Stimulated activated CD8-positive, alpha-beta memory T cell treated with anti-CD3 and anti-CD28 coated beads, Interleukin-12 subunit alpha, Interleukin-12 subunit beta, amount 100 ng/mL, for 24 hours (primary cell): ENCODE results near the gene MYBPC2.
"Not testable (repeated sequence)": the region's sequence is repeated elsewhere in the genome, so short reads cannot be mapped to it uniquely, and the experiment has no call there.

ENCODE experiments used
- DNase-seq: peaks from one replicate; pipeline ENCODE4 v3.0.0-alpha.2; 2020; ENCODE audit errors: extremely low read depth

Gene MYBPC2

DNA sequence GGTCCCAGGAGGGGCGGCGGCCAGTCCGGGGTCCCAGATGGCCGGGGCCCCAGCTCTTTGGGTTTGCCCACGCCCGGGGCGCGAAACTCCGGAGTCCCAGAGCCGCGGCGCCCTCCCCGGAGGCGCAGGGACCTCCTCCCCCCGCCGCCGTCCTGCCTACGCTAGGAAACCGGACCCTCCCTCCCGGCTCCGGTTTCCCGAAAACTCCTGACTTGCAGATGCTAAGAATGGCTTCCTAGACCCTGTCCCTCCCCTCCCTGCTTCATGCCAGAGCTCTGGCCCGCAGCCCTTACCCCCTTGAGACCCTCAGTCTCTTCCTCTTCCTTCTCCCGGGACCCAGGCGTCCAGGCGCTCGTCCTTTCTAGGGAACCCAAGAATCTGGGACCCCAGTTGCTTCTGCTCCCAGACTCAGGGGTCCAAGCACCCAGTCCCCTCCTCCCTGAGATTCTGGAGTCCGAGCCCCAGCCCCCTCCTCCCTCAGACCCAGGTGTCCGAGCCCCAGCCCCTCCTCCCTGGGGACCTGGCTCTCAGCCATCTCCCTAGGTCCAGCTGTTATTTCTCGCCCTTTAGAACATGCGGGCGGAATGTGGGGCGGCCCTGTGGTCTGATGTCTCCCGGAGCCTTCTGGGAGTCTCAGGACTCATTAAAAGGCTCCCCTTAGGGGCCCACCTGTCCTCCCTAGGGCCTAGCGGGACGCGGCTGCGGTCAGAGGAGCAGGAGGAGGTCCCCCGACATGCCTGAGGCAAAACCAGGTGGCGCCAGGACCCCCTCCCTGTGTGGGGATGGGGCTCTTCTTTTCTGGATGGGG lies at the start of gene MYBPC2:
TSS of gene MYBPC2 (plus strand) at position 672 of the 808 bp plus-strand sequence. CDS start at position 734, 62 bp downstream.
- DNase-seq = no peak

DNA sequence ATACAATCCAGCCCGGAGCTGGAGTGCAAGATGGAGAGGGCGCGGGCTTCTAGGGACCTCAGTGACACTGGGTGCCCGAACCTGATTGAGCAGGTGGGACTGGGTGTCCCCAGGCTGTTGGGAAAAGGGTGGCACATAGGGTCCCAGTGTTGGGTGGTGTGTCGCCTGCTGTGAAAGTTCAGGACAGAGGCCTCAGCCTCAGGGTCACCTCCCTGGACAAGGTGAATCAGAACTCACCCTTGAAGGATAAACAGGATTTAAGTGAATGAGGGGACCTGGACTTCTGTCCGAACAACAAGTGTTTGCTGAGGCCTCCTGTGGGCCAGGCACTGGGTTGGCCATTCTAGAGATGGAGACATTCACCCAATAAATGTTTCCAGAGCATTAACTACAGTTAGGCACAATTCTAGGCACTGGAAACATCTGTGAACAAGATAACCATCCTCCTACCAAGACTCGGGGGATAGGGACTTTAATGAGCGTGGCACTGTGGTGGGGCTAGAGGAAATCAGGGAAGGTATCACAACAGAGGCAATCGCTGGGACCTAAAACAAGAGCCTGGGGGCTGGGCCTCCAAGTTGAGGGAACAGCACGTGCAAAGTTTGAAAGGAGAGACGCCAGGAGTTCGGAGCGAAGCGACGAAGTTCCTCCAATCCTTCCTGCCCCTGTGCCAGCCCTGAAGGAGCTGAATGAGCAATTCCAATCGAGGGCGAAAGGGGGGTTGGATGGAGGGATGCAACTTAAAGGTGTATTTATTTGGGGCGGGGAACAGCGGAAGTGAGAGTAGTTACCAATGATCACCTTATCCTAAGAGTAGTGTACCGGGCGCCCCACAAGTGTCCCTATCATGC lies 49.5 kb upstream of the MYBPC2 start:
- no peak for DNase-seq

DNA sequence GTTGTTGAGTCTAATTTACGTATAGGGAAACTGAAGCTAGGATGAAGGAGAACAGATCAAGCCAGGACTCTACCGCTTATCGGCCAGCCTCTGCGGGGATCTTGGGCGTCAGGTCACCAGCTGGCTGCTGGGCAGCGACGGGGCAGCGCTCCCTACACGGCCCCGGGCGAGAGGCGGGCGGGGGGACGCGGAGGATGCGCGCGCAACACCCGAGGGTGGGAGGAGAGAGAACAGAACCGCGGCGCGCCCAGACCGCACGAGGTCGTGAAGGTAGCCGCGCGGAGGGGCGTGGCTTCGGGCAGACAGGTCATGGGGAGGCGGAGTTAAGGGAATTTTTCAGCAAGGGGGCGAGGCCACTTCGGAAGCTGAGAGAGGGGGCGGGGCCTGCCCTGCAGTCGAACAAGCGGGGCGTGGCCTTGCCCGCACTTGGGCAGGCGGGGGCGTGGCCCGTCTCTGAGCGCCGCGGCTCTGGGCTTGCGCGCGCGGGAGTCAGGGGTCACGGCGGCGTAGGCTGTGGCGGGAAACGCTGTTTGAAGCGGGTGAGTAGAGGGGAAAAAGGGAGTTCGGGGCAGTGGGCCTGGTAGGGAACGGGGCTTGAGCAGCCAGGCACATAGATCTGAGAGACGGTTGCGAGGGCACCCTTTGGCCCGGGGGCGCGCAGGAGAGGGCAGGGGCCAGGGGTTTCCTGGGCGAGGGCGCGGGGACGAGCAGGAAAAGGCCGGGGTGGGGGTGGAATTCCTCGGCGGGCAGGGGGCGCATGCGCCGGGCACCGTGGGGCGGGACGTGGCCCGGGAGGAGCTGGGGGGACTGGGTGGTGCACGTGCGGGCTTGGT lies 48.6 kb upstream of the MYBPC2 start, which contains the start of gene POLD1:
TSS of gene POLD1 (plus strand) at position 496 of the 833 bp plus-strand sequence. CDS start 14,505 bp downstream, outside the sequence.
- peak; percentile 99 for DNase-seq

DNA sequence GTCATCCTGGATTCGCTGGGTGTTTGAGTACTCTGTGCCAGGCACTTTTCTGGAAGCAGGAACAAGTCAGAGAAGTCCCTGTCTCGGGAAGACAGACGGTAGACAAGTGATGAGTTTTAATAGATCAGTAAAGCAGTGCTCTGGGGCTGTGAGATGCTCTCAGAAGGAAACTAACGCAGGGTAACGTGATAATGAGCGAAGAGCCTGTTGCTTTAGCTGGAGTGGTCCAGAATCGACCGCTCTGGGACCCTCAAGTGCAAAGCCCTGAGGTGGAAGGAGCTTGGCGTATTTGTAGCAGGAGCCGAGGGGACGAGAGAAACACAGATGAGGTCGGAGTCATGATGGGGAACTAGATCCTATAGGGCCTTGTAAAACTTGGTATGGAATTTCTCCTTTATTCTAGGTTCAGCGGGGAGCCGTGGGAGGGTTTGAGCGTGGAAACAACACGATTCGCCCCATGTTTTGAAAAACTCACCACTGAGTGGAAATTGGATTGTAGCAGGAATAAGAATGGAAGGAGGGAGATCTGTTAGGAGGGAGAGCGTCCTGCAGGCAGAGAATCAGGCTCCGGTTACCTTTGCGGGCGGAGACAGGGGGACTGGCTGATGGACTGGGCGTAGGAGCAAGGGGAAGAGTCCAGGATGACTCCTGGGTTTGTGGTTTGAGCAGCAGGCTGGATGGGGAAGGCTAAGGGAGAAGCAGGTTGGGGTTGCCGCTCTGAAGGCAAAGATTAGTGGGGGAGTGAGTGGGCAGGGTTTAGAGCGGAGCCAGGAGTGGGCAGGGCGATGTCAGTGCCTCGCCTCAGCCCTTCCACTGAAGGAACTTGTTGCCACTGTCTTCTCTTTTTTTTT lies 47.8 kb upstream of the MYBPC2 start:
- no peak for DNase-seq

DNA sequence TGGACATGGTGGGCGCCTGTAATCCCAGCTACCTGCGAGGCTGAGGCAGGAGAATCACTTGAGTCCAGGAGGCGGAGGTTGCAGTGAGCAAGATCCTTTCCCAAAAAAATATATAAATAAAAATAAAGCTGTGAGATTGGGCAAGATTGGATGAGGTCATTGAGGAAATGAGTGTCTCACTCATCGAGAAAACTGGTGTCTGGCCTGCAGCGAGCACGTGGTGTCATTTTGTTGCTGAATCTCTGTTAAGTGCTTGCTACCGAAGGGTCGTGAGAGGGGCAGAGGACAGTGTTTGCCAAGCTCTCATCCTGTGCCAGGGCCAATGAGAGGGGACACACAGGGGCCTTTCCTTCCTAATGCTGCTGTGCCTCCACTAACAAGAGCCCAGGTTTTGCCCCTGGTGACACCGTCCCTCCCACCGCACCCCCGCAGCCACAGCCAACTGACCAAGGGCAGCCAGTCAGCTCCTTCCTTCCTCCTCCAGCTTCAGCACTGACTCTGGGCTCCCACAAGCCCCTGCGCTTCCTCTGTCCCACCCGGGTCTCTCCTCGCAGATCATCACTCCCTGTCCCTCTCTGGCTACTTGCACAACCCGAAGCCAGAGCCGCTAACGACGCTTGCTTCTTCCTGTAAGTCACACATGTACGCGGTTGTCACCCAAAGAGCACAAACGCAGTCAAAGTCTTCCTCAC lies 45.4 kb upstream of the MYBPC2 start:
- no peak for DNase-seq

DNA sequence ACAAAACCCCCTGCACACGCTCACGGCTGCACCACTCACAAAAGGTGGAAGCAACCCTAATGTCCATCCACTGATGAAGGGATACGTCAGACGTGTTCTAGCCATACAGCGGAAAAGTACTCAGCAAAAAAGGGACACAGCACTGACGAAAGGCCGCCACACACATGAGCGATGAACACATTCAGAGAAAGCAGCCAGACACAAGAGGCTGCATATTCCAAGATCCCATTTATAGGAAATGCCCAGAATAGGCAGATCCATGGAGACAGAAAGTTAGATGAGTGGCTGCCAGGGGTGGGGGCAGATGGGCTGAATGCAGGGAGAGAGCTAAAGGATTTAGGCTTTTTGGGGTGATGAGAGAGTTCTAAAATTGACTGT lies 44.8 kb upstream of the MYBPC2 start:
- DNase-seq = no peak

DNA sequence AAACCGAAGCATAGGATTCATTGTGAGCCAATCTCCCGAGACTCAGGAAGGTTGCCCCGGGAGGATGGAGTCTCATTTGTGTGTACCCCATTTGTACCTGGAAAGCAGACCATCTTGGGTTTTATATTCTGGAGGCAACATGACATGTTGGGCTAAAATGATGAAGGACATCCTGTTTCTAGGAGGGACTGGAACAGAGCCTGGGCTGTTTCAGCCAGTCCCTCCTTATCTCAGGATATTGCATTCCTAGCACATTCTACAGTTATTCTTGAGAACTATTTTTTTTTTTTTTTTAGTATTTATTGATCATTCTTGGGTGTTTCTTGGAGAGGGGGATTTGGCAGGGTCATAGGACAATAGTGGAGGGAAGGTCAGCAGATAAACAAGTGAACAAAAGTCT lies 42.4 kb upstream of the MYBPC2 start:
- not testable (repeated sequence) for DNase-seq

DNA sequence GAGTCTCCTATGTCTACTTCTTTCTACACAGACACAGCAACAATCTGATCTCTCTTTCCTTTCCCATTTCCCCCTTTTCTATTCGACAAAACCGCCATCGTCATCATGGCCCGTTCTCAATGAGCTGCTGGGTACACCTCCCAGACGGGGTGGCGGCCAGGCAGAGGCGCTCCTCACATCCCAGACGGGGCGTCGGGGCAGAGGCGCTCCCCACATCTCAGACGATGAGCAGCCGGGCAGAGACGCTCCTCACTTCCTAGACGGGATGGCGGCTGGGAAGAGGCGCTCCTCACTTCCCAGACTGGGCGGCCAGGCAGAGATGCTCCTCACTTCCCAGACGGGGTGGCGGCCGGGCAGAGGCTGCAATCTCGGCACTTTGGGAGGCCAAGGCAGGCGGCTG lies 41.7 kb upstream of the MYBPC2 start:
- not testable (repeated sequence) for DNase-seq

DNA sequence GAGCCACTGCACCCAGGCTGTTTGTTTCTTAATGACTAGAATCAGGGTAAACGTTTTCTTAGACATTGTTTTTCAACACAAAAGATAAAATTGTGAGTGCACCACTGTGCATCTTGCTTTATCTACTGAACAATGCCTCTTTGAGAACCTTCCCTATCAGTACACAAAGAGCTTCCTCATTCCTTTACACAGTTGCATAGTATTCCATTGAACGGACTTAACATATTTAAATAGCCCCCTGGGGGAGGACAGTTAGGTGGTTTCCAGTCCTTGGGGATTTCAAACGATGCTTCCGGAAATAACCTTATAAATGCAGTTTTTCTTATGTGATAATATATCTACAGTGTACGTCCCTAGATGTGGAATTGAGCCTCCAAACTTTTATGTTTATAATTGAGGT lies 39.9 kb upstream of the MYBPC2 start:
- DNase-seq = no peak

DNA sequence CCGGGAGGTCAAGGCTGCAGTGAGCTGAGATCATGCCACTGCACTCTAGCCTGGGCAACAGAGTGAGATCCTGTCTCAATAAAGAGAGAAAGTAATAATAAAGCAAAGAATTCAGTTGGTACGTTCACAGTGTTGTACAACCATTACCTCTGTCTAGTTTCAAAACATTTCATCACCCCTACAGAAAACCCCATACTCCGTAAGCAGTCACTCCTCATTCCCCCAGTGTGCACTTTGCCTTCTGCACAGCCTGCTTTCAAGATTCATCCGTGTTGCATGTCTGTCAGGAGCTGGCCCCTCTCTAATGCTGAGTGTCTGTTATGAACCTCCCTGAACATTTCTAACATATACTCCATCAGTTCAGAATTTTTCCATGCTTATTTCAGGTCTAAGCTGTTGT lies 39.1 kb upstream of the MYBPC2 start:
- DNase-seq = no peak

DNA sequence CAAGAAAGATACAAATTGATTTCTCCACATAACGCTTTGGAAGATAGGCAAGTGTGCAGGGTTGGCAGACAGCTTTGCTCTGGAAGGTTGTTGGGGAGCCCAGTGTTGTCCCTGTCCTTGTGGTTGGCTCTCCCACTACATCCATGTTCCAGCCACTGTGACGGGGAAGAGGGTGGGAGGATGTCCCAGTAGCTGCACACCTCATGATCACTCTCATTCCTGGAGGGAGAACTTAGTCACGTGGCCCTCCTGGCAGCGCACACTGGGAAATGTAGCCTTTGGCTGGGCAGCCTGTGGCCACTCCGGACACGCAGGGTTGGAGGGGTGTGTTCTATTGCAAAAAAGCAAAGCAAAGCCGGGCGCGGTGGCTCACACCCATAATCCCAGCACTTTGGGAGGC lies 38.7 kb upstream of the MYBPC2 start:
- no peak for DNase-seq

DNA sequence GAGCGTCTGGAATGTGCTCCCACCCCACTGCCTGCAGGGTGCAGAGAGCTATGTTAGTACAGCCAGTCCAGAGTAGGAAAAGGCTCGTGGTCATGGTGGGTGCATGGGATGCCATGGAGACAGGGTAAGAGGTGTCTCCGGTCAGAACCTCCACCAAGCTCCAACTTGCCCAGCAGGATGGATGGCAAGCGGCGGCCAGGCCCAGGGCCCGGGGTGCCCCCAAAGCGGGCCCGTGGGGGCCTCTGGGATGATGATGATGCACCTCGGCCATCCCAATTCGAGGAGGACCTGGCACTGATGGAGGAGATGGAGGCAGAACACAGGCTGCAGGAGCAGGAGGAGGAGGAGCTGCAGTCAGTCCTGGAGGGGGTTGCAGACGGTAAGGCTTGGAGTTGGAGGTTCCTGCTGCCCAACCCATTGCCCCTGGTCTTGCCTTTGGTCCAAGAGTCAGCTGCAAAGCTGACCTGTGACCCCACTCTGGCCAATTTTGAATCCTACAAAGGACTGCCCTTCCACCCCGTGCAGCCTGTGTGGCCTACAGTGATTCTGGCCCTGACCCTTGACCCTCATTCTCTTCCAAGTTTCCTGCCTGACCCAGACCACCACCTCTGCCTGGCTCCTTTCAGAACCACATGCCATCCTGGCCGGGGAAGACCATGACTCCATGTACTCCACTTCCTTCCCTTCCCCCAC lies 33.9 kb upstream of the MYBPC2 start:
- DNase-seq = no peak

DNA sequence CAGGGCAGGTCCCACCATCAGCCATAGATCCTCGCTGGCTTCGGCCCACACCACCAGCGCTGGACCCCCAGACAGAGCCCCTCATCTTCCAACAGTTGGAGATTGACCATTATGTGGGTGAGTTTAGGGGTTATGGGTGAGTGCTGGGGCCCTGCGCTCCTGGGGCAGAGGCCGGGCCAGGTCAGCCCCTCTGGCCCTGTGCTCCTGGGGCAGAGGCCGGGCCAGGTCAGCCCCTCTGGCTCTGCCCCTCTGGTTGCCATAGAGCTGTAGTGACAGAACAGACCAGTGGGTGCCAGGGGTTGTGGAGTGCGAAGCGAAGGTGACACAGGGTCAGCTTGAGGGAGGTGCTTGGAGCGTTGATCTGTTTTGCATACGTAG lies 33.3 kb upstream of the MYBPC2 start:
- DNase-seq = no peak

DNA sequence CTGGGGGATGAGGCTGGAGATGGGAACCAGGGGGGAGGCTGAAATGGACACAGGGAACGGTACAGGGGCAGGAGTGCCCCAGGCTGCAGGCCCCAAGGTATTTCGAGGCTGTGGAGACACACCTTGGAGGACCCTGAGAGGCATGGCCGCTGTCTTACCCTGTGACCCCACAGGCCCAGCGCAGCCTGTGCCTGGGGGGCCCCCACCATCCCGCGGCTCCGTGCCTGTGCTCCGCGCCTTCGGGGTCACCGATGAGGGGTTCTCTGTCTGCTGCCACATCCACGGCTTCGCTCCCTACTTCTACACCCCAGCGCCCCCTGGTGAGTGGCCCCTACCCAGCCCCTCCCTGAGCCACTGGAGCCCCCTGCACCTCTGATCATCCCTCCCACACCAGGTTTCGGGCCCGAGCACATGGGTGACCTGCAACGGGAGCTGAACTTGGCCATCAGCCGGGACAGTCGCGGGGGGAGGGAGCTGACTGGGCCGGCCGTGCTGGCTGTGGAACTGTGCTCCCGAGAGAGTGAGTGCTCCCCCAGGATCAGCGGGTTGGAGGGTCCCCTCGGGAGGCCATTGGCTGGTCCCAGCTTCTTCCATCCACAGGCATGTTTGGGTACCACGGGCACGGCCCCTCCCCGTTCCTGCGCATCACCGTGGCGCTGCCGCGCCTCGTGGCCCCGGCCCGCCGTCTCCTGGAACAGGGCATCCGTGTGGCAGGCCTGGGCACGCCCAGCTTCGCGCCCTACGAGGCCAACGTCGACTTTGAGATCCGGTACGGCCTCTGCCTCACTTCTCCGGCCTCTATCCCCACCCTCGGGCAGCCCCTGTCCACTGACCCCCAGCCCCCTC lies 30.9 kb upstream of the MYBPC2 start:
- DNase-seq = no peak

DNA sequence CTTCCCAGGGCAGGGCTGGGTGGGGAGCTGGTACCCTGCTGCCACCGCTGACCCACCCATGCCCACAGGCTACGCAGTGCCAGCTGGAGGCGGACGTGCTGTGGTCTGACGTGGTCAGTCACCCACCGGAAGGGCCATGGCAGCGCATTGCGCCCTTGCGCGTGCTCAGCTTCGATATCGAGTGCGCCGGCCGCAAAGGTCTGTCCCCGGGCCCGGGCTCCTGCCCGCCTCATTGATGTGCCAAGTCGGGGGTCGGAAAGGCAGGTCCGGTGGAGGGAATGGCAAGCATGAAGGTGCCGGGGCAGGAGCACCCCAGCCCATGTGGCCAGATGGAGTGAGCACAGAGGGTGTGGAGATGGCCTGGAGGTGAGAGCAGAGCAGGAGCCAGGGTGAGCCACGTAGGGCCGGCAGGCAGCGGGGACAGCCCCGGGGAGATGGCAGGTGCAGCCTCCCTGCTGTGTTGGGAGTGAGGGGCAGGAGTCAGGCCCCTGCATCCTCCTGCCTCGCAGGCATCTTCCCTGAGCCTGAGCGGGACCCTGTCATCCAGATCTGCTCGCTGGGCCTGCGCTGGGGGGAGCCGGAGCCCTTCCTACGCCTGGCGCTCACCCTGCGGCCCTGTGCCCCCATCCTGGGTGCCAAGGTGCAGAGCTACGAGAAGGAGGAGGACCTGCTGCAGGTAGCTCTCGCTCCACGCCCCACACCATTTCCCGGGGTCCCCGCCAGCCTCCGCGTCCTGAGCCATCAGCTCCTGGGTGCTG lies 30.0 kb upstream of the MYBPC2 start:
- DNase-seq = no peak

DNA sequence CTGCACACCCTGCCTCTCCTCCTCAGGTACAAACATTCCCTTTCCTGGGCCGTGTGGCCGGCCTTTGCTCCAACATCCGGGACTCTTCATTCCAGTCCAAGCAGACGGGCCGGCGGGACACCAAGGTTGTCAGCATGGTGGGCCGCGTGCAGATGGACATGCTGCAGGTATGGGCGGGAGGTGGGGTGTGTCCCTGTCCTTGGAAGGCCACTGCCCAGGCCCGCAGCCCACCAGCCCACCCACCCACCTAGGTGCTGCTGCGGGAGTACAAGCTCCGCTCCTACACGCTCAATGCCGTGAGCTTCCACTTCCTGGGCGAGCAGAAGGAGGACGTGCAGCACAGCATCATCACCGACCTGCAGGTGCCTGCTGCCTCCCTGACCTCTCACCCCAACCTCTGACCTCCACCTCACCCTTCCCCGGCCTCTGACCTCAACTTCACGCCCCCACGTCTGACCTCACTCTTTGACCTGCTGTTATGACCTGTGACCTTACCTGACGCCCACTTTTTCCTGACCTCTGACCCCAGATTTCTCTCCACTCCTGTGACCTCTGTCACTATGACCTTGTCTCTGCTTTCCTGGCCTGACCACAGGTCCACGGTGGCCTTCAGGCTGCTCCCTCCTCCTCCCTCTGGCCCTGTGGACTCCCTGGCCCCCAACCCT lies 26.4 kb upstream of the MYBPC2 start:
- DNase-seq = no peak

DNA sequence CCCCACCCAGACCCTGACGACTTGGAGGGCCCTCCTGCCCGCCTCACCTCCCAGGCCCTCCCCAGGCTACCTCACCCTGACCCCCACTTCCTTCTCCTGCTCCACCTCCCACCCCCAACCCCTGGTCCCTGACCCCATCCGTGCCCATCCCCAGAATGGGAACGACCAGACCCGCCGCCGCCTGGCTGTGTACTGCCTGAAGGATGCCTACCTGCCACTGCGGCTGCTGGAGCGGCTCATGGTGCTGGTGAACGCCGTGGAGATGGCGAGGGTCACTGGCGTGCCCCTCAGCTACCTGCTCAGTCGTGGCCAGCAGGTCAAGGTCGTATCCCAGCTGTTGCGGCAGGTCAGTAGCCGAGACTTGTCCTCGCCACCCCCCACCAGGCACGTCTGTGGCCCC lies 25.9 kb upstream of the MYBPC2 start:
- no peak for DNase-seq

DNA sequence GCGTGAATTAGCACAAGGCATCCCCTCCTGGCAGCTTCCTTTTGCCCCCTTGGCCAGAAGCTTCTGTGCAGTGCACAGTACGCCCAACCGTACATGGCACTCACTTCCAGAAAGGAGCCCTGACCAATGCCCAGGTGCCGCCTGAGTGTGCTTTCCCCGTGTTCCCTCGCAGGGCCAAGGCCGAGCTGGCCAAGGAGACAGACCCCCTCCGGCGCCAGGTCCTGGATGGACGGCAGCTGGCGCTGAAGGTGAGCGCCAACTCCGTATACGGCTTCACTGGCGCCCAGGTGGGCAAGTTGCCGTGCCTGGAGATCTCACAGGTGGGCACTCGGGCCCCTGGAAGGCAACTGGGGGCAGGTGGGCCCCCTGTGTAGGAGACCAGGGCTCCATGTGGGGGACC lies 23.3 kb upstream of the MYBPC2 start:
- DNase-seq = no peak
